Keratinocyte (primary cell): ENCODE measurements around the gene GTF2A1L.

Source experiments
- EZH2 ChIP-seq: IDR thresholded peaks from one replicate; pipeline ENCODE4 v1.6.1; 2012; ENCODE audit warnings: inconsistent platforms, mild to moderate bottlenecking, low read length, moderate library complexity
- TF ChIP-seq, protein P1 (sequence below), 3 experiments: IDR thresholded peaks in 1 of 3; conservative IDR thresholded peaks in 1 of 3; optimal IDR thresholded peaks in 1 of 3; 2 replicates in 2 of 3; 3 replicates in 1 of 3; pipeline versions ENCODE3 to v1.5.1; 2011; ENCODE audit warnings: low read length in 3 of 3, mild to moderate bottlenecking in 3 of 3, moderate library complexity in 2 of 3, control low read depth in 1 of 3, inconsistent platforms in 1 of 3; ENCODE audit not compliant: insufficient read depth in 2 of 3; ENCODE audit errors: extremely low read depth in 1 of 3

- TF ChIP-seq, protein P1, sequence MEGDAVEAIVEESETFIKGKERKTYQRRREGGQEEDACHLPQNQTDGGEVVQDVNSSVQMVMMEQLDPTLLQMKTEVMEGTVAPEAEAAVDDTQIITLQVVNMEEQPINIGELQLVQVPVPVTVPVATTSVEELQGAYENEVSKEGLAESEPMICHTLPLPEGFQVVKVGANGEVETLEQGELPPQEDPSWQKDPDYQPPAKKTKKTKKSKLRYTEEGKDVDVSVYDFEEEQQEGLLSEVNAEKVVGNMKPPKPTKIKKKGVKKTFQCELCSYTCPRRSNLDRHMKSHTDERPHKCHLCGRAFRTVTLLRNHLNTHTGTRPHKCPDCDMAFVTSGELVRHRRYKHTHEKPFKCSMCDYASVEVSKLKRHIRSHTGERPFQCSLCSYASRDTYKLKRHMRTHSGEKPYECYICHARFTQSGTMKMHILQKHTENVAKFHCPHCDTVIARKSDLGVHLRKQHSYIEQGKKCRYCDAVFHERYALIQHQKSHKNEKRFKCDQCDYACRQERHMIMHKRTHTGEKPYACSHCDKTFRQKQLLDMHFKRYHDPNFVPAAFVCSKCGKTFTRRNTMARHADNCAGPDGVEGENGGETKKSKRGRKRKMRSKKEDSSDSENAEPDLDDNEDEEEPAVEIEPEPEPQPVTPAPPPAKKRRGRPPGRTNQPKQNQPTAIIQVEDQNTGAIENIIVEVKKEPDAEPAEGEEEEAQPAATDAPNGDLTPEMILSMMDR (optimal IDR thresholded peaks at IDR 0.05 in 1 of 3, IDR thresholded peaks at IDR 0.05 in 1 of 3, conservative IDR thresholded peaks at IDR 0.05 in 1 of 3; ENCODE audit: extremely low read depth in 1 of 3, insufficient read depth in 2 of 3, low read length in 3 of 3), result no peak
- no peak for TF ChIP-seq EZH2
Measured at GRCh38 chr2:48605482-48606175, 12.0 kb upstream of the GTF2A1L start.
